Sigmoid colon (tissue), 7 donors: ENCODE data around the gene LDB2. TPM values are rescaled to one million over a fixed set of nuclear protein-coding genes. Genes with fewer than 3 reads are reported as not detected.

Experiments
- DNase-seq: peaks from one replicate; pipeline ENCODE4 v3.0.0-alpha.2; 2019
- H3K27ac ChIP-seq, 4 donors: fragments of 200-600 bp; sonication (generic); one replicate each; pipeline ENCODE4 v1.5.1; 2016 to 2019; ENCODE audit warnings: mild to moderate bottlenecking in 1 of 4
- H3K27me3 ChIP-seq, 3 donors: fragments of 200-600 bp; sonication (generic); one replicate each; pipeline ENCODE4 v1.5.1; 2019; ENCODE audit warnings: mild to moderate bottlenecking in 1 of 3
- H3K36me3 ChIP-seq, 4 donors: fragments of 200-600 bp; sonication (generic); one replicate each; pipeline ENCODE4 v1.5.1; 2016 to 2019
- H3K4me1 ChIP-seq, 4 donors: fragments of 200-600 bp; sonication (generic); one replicate each; pipeline ENCODE4 v1.5.1; 2017 to 2019
- H3K4me3 ChIP-seq, 4 donors: fragments of 200-600 bp; sonication (generic); one replicate each; pipeline ENCODE4 v1.5.1; 2017 to 2019; ENCODE audit warnings: mild to moderate bottlenecking in 2 of 4, moderate library complexity in 1 of 4
- H3K9me3 ChIP-seq, 4 donors: fragments of 200-600 bp in 3 of 4; sonication (generic) in 3 of 4; one replicate each; pipeline versions ENCODE4 v1.5.1 to v1.6.1; 2013 to 2019
- EP300 ChIP-seq, 4 donors: sonication (generic); formaldehyde crosslinking; IDR thresholded peaks; one replicate each; pipeline ENCODE4 v1.6.1; 2017; ENCODE audit warnings: antibody characterized with exemption in 4 of 4
- POLR2A ChIP-seq, 2 donors: fragments of 450-650 bp; IDR thresholded peaks; one replicate each; pipeline ENCODE4 v1.6.1; 2016; ENCODE audit warnings: antibody characterized with exemption in 2 of 2, mild to moderate bottlenecking in 2 of 2, moderate library complexity in 2 of 2
- POLR2AphosphoS5 ChIP-seq, 4 donors: sonication (generic); formaldehyde crosslinking; IDR thresholded peaks; one replicate each; pipeline ENCODE4 v1.6.1; 2017; ENCODE audit warnings: antibody characterized with exemption in 4 of 4
- WGBS, 2 donors: extraction: QIAGEN DNeasy Blood & Tissue Kit; methylation state at CpG; one replicate each; pipeline ENCODE4 v1.1.7; 2013; 5-methylcytosine and 5-hydroxymethylcytosine counted together
- intact Hi-C: fragments of 100-400 bp; cut with DNase I; formaldehyde crosslinking; loops from one replicate; pipeline ENCODE4 v1.15.1; 2023
- polyA plus RNA-seq, 3 donors: library from polyadenylated mRNA; stranded (reverse); fragments of 200-250 nt; gene quantifications; one replicate each; pipeline ENCODE4 v1.2.3, GENCODE V29; 2013
- total RNA-seq, 4 donors: library from RNA; depleted of rRNA; stranded (reverse); fragments of >200 nt; gene quantifications; one replicate each; pipeline ENCODE4 v1.1.0, GENCODE V29; 2016
- TF ChIP-seq, protein P1 (sequence below), 4 experiments: fragments of 450-650 bp in 3 of 4; fragments of 200-600 bp in 1 of 4; IDR thresholded peaks; one replicate each; pipeline ENCODE4 v1.5.1; 2016 to 2019; ENCODE audit warnings: antibody characterized with exemption in 4 of 4, mild to moderate bottlenecking in 3 of 4, moderate library complexity in 2 of 4
- donor health status: healthy with polysubstance abuse.
- donor health status: Bipolar disorder and iron deficiency.
- donor health status: healthy.

The LDB2 gene
- total and polyA plus RNA-seq, 7 donors: 2.1 to 28.5 (median 18.3) TPM

DNA sequence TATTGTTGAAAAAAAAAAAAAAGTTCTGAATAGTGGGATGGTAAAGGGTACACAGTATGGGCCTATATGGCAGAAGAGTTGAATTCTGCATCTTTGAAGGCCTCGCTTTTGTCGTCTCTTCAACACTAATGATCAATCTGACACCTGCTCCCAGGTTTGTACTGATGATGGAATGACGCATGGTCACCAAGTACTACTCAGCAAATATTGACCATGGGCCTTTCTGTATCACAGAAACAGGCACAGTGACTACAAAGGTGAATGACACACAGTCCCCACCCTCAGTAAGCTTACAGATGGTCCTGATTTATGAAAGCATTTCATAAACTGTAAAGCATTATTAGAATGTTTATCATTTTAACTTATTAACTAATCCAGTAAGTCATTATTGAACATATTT lies 152.6 kb downstream of the LDB2 start:
- no peak for DNase-seq
- intact Hi-C loops: no loop called here
- H3K9me3 ChIP-seq: no peaks in the 10 kb centered on the region

DNA sequence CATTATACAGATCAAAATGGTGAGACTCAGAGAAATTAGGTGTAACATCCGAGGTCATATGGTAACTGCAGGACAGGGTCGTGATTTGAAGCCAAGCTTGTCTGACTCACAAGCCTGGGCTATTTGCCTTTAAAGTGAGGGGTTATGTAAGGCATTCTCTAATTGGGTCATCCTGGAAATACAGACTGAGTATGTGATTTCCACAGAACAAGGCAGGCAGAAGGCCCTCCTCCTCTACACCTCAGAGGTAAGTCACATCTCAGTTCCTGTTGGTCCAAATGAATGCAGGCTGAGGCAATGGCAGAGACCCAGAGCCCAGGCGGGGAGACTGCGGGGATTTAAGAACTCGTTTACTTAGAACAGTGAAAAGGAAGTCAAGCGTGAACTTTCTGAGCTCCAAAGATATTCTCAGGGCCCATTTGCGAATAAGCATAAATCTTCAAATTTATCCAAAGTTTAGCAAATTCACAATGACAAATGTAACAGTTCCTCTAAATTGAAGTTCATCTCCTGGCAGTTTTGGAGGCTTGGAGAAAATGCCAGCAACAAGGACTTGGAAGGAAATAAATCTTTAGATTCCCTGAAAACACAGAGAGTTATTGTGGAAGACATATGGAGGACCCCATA lies 153.3 kb downstream of the LDB2 start:
- H3K4me3 ChIP-seq: no peak overlapping the region
- TF ChIP-seq POLR2AphosphoS5 (IDR thresholded peaks at IDR 0.05) (no peak), EP300 (IDR thresholded peaks at IDR 0.05) (no peak), POLR2A (IDR thresholded peaks at IDR 0.05) (no peak)
- TF ChIP-seq, protein P1, sequence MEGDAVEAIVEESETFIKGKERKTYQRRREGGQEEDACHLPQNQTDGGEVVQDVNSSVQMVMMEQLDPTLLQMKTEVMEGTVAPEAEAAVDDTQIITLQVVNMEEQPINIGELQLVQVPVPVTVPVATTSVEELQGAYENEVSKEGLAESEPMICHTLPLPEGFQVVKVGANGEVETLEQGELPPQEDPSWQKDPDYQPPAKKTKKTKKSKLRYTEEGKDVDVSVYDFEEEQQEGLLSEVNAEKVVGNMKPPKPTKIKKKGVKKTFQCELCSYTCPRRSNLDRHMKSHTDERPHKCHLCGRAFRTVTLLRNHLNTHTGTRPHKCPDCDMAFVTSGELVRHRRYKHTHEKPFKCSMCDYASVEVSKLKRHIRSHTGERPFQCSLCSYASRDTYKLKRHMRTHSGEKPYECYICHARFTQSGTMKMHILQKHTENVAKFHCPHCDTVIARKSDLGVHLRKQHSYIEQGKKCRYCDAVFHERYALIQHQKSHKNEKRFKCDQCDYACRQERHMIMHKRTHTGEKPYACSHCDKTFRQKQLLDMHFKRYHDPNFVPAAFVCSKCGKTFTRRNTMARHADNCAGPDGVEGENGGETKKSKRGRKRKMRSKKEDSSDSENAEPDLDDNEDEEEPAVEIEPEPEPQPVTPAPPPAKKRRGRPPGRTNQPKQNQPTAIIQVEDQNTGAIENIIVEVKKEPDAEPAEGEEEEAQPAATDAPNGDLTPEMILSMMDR (IDR thresholded peaks at IDR 0.05): no peak
- H3K27me3 ChIP-seq: no peaks in the 10 kb centered on the region
- peak overlapping the region in 2 of 4 donors; percentile 9 to 22 for H3K27ac ChIP-seq
- 83 to 86% methylated on average over 7 of the region's 7 CpGs for WGBS, 2 donors
- H3K4me1 ChIP-seq: no peaks in the 10 kb centered on the region
- H3K9me3 ChIP-seq: no peaks in the 10 kb centered on the region
- intact Hi-C loops: no loop called here
- H3K36me3 ChIP-seq: no peaks in the 10 kb centered on the region
- peak; percentile 73 for DNase-seq

More for the DNA sequence above, 152.6 kb downstream of the LDB2 start:
- 66 to 67% methylated on average over 3 of the region's 3 CpGs for WGBS, 2 donors
- Histone ChIP-seq H3K4me3 (no peak overlapping the region), H3K27ac (no peak overlapping the region), H3K4me1 (no peaks in the 10 kb centered on the region), H3K27me3 (no peaks in the 10 kb centered on the region), H3K36me3 (no peaks in the 10 kb centered on the region)
- no peak for TF ChIP-seq EP300 (IDR thresholded peaks at IDR 0.05)
- TF ChIP-seq, protein P1 (IDR thresholded peaks at IDR 0.05): no peak
- TF ChIP-seq POLR2A (IDR thresholded peaks at IDR 0.05): no peak
- no peak for TF ChIP-seq POLR2AphosphoS5 (IDR thresholded peaks at IDR 0.05)

- H3K9me3 ChIP-seq: no peaks in the 10 kb centered on the region
- no peaks in the 10 kb centered on the region for H3K36me3 ChIP-seq
- intact Hi-C loops: no loop called here
- no peaks in the 10 kb centered on the region for H3K27me3 ChIP-seq
- WGBS, 2 donors: 89 to 92% methylated on average over 3 of the region's 3 CpGs
- no peak overlapping the region for H3K27ac ChIP-seq
- no peak overlapping the region for H3K4me3 ChIP-seq
- TF ChIP-seq, protein P1 (IDR thresholded peaks at IDR 0.05): no peak
- no peak for TF ChIP-seq POLR2AphosphoS5 (IDR thresholded peaks at IDR 0.05)
- no peak for TF ChIP-seq POLR2A (IDR thresholded peaks at IDR 0.05)
- TF ChIP-seq EP300 (IDR thresholded peaks at IDR 0.05): no peak
- no peaks in the 10 kb centered on the region for H3K4me1 ChIP-seq
- no peak for DNase-seq
These were observed 157.2 kb downstream of the LDB2 start for GRCh38 chr4:16741287-16741686.

DNA sequence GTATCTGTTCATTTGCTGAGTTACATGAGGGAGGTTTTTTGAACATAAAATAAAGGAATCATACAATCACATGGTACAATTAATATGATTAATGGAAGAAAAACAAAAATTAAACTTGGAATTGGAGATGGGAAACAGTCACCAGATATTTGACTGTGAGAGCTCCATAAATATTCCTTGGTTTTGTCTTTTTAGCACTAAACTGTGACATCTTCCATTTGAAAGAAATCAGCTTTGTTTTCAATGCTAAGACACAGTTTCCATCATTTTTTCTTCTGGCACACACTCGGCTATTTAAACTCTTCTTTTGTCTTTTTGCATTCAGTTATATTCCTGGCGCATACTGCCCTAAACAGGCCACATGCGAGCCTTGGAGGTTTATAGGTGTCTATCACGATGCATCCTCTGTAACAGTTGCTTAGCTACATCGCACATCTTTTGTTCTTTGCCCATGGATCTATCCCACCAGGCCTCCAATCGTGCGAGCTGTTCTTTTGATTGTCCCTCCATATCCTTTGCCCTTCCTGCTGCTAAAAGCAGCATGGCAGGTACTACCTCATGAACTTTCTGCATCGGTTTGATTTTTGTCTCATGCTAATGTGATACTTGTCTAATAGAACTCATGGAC lies 158.3 kb downstream of the LDB2 start:
- intact Hi-C loops: no loop called here
- DNase-seq: no peak
- H3K27me3 ChIP-seq: no peaks in the 10 kb centered on the region
- H3K27ac ChIP-seq: no peak overlapping the region
- no peaks in the 10 kb centered on the region for H3K4me1 ChIP-seq
- no peaks in the 10 kb centered on the region for H3K36me3 ChIP-seq
- H3K9me3 ChIP-seq: no peaks in the 10 kb centered on the region
- WGBS, 2 donors: 86 to 90% methylated on average over 8 of the region's 8 CpGs
- H3K4me3 ChIP-seq: no peak overlapping the region
- TF ChIP-seq POLR2AphosphoS5 (IDR thresholded peaks at IDR 0.05) (no peak), POLR2A (IDR thresholded peaks at IDR 0.05) (no peak), EP300 (IDR thresholded peaks at IDR 0.05) (no peak)
- TF ChIP-seq, protein P1 (IDR thresholded peaks at IDR 0.05): no peak
